GM19452 (cell line): Measurements from ENCODE around the gene IGSF23.

Experiments used
- ATAC-seq: cut with Tn5 transposase; IDR thresholded peaks from one replicate; pipeline ENCODE4 v1.9.1; 2021; ENCODE audit not compliant: unreplicated experiment

Gene IGSF23

GRCh38 chr19:44613295-44614178 is at the start of gene IGSF23:
Gene IGSF23 (plus strand): TSS chr19:44613563. CDS start chr19:44613646, 83 bp downstream.
- ATAC-seq, result no peak

GRCh38 chr19:44566984-44567383 is 46.4 kb upstream of the IGSF23 start:
- no peak for ATAC-seq

- no peak for ATAC-seq
These were observed 45.6 kb upstream of the IGSF23 start for GRCh38 chr19:44567745-44568144.

DNA sequence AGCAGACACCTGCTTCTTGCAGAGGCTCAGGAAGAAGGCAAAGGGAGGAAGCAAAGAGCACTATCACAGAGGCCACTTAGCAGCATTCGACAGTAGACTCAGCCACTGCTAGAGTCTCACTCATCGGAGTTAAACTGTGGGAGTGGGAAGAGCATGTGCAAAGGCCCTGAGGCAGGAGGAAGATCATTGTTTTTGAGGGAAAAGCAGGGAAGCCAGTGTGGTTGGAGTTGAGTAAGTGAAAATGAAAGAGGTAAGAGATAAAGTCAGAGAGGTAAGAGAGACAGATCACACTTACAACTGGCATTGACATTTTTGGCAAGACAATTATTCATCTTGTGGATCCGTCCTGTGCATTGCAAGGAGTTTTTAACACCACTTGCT is 42.8 kb upstream of the IGSF23 start:
- ATAC-seq, result no peak

DNA sequence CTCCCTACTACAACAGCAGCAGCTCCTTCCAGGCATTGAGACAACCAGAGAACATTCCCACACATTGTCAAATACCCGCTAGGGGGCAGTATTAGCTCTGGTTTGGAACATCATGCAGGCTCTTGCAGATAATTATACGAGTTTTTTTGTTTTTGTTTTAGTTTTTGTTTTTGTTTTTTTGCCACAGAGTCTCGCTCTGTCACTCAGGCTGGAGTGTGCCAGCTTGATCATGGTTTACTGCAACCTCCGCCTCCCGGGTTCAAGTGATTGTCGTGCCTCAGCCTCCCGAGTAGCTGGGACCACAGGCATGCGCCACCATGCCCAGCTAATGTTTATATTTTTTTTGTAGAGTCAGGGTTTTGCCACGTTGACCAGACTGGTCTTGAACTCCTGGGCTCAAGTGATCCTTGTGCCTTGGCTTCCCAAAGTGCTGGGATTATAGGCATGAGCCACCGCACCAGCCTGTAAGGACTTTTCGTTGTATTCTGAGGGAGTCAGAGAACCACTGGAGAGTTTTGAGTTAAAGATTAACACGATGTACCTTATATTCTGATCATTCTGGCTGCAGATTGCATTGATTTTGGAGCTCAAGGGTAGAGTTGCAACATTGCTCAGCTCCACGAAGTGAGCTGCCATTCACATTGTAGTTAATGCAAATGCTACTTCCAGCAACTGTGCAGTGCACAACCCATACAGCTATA is 42.2 kb upstream of the IGSF23 start:
- no peak for ATAC-seq

- ATAC-seq, result no peak
These were observed 41.4 kb upstream of the IGSF23 start for GRCh38 chr19:44571830-44572580.

- no peak for ATAC-seq
These were observed 40.8 kb upstream of the IGSF23 start for GRCh38 chr19:44572581-44572900.

GRCh38 chr19:44573183-44573582 is 40.2 kb upstream of the IGSF23 start:
- no peak for ATAC-seq

- no peak for ATAC-seq
These were observed 39.7 kb upstream of the IGSF23 start for GRCh38 chr19:44573627-44574026.

DNA sequence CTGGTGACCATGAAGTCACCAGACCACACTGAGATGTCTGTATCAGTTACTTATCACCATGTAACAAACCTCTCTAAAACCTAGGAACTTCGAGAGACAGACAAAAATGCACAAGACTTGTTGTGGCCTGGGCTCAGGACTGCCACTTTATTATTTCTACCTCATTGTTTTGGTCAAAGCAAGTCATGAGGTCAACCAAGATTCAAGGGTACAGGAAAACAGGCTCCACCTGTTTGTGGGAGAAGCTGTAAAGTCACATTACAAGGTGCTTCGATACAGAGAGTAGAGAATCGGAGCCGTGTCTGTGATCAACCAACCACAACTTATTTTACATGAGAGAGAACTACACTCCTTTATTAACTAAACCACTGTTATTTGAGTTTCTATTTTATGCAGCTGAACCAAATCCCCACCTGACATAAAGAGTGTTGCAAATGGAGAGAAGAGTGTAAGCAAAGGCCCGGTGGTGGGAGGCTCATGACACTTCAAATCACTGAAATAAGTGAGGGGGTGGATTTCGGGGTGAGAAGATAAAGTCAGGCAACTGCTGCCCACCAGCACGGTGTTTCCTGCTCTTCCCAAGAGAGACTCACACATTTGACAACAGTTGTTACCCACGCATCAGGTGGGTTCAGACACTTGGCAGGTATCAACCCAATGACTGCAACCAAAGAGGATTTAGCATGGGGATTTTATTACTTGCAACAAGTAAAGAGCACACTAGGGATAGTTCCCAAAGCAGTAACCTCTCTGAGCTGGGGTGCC is 39.0 kb upstream of the IGSF23 start:
- no peak for ATAC-seq

DNA sequence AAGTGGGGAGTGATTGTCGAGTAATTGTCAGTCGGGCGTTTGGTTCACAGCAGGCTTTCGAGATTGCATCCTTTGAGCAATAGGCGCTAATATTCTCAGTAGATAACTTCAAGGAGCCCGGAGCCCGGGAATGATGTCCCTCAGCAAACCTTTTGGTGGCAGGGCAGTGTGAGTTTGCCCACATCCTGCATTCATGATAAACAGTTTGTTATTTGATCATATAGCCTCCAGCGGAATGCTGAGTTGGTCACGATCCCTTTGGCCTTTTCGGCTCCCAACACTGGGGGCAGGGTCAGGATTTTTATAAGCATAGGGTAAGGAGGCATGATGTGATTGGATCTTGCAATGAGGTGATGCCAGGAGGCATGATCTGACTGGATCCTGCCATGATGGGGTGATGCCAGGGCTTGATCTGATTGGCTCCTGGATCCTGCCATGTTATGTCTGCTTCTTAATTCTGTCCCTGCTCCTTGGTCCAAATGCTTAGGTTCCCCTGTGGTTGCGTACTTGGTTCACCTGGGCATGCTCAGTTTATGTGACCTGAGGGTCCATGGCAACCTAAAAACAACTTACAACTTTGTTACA is 38.2 kb upstream of the IGSF23 start:
- no peak for ATAC-seq

DNA sequence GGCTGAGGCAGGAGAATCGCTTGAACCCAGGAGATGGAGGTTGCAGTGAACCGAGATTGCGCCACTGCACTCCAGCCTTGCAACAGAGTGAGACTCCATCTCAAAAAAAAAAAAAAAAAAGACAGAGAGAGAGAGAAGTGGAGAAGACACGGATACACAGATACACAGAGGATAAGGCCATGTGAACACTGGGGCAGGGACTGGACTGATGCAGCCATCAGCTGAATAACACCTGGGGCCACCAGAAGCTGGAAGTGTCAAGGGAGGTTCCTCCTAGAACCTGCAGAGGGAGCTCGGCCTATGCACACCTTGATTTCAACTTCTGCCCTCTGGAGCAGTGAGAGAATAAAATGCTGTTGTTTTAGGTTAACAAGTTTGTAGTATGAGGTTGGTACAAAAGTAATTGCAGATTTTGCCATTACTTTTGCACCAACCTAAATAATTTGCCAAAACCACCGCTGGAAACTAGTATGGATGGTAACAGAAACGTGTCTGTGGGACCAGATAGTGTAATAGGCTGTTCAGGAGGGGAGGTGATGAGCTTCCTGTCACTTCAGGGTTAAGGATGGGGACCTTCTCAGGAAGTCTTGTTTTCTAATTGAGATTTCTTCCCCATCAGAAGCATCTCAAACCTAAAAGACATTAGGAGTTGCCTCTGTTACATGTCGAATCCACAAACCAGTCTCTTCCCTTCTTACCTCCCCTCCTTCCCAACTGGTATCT is 36.4 kb upstream of the IGSF23 start:
- ATAC-seq, result no peak

DNA sequence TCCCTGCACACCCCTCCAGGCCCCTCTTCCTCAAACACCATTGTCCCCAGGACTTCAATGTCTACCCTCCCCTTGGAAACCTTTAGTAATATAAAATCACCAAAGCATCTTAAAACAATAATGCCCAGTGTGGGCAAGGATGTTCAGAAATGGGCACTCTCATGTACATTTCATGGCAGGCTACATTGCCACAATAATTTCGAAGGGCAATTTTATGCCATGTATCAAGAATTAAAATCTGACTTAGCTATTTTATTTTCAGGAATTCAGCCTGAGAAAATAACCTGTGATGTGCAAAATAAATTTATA is 35.8 kb upstream of the IGSF23 start:
- no peak for ATAC-seq

DNA sequence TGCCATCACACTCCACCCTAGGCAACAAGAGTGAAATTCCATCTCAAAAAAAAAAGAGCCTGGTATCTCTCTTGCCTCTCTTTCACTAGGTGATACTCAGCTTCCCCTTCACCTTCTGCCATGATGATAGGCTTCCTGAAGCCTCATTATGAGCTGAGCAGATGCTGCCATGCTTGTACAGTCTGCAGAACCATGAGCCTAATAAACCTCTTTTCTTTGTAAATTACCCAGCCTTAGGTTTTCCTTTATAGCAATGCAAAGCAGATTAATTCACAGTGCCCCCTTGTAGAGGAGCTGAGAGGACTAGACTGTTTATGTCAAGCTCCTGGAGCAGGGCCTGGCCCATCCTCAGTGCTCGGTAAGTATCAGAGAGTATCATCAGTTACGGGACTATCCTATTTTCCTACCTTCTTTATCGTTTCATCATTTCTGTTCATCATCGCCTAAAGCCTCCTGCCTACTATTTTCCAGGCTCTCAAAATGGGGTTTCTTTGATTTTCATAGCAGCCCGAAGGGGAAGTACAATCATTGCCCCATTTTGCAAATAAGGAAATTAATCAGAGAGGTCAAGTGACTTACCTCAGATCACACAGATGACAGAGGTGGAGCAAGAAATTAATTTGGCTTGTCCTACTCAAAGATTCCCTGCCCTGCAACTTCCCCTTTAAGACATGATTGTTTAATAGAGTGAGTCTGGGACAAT is 33.5 kb upstream of the IGSF23 start:
- no peak for ATAC-seq

DNA sequence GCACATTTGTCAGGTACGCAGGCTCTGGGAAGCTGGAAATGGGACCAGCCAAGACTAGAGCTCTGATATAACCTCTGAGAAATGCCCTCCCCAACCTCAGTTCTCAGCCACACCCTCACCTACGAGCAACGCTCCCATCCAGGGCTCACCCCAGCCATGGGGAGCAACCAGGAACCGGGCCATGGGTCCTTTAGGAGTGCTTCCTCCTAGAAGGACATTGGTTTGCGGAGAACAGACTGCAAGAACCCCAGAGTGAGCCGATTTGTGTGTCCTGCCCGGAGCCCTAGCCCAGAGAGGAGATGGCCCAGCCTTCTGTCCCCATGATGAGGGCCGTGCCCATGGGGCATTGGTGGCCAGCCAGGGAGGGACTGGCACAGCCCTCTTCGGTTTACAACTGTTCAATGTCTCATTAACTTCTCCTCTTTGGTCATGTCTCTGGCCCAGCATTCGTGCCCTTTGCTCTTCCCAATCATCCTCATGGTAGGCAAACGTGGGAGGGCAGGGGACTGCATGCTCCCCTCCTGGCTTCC is 32.9 kb upstream of the IGSF23 start:
- ATAC-seq, result no peak

- ATAC-seq, result no peak
These were observed 32.1 kb upstream of the IGSF23 start for GRCh38 chr19:44581288-44581687.

DNA sequence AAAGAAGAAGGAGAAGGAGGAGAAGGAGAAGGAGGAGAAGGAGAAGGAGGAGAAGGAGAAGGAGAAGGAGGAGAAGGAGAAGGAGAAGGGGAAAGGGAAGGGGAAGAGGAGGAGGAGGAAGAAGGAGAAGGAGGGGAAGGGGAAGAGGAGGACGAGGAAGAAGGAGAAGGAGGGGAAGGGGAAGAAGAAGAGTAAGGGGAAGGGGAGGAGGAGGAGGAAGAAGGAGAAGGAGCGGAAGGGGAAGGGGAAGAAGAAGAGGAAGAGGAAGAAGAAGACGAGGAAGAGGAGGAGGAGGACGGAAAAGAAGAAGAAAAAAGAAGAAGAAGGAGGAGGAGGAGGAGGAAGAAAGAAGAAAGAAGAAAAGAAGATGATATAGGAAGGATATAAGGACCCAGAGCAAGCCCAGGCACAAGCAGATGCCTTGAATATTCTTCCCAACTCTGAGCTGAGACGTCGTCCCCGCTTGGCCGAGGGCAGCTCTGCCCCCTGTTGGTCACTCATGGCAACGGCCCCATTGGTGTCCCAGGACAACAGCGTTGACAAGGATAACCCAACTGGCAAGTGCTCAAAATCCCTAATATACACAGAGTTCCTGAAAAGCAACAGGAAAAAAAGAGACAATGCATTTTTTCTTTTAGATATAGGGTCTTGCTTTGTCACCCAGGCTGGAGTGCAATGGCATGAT is 30.6 kb upstream of the IGSF23 start:
- ATAC-seq, result no peak

- ATAC-seq, result no peak
These were observed 27.8 kb upstream of the IGSF23 start for GRCh38 chr19:44585371-44586133.
